Erythroblast (primary cell): Measurements from ENCODE around the gene GGA2.

Experiments used
- DNase-seq, 2 experiments: peaks; one replicate each; lab custom pipeline; 2025; lab: John Stamatoyannopoulos, UW
- GATA1 ChIP-seq: IDR thresholded peaks from 2 replicates; pipeline ENCODE4 v1.6.1; 2011; ENCODE audit warnings: low read depth, mild to moderate bottlenecking, control low read depth, low read length, moderate library complexity
- POLR2A ChIP-seq: IDR thresholded peaks from 2 replicates; pipeline ENCODE4 v1.6.1; 2011; ENCODE audit warnings: mild to moderate bottlenecking, low read length

GGA2 gene

GRCh38 chr16:23420011-23420410 lies 90.3 kb downstream of the GGA2 start:
- TF ChIP-seq GATA1 (no peak), POLR2A (no peak)
- no peak for DNase-seq

GRCh38 chr16:23416816-23417215 lies 93.5 kb downstream of the GGA2 start:
- no peak for DNase-seq
- TF ChIP-seq GATA1 = no peak
- TF ChIP-seq POLR2A = no peak

- no peak for TF ChIP-seq POLR2A
- no peak for TF ChIP-seq GATA1
- DNase-seq = no peak
Observed at GRCh38 chr16:23414731-23415130, 95.6 kb downstream of the GGA2 start.
